IPS-18a (cell line): ENCODE measurements around the gene CLASP1.
"Not testable (repeated sequence)": the region's sequence is repeated elsewhere in the genome, so short reads cannot be mapped to it uniquely, and the experiment has no call there.

Experiments
- H3K27ac ChIP-seq: one replicate; pipeline ENCODE4 v1.5.1; 2013; ENCODE audit warnings: low read length
- H3K27me3 ChIP-seq: one replicate; pipeline ENCODE4 v1.6.1; 2013; ENCODE audit warnings: mild to moderate bottlenecking, low read length; ENCODE audit not compliant: control insufficient read depth, insufficient read depth
- H3K36me3 ChIP-seq: one replicate; pipeline ENCODE4 v1.6.1; 2013; ENCODE audit warnings: low read depth, low read length; ENCODE audit not compliant: control insufficient read depth
- H3K4me1 ChIP-seq: one replicate; pipeline ENCODE4 v1.6.1; 2013; ENCODE audit warnings: low read depth, low read length; ENCODE audit not compliant: control insufficient read depth
- H3K4me3 ChIP-seq: one replicate; pipeline ENCODE4 v1.5.1; 2013; ENCODE audit warnings: low read length
- H3K9ac ChIP-seq: one replicate; pipeline ENCODE4 v1.6.1; 2013; ENCODE audit warnings: mild to moderate bottlenecking, low read length, moderate library complexity
- H3K9me3 ChIP-seq: one replicate; pipeline ENCODE4 v1.6.1; 2013; ENCODE audit warnings: low read depth, low read length; ENCODE audit not compliant: control insufficient read depth

CLASP1 gene

DNA sequence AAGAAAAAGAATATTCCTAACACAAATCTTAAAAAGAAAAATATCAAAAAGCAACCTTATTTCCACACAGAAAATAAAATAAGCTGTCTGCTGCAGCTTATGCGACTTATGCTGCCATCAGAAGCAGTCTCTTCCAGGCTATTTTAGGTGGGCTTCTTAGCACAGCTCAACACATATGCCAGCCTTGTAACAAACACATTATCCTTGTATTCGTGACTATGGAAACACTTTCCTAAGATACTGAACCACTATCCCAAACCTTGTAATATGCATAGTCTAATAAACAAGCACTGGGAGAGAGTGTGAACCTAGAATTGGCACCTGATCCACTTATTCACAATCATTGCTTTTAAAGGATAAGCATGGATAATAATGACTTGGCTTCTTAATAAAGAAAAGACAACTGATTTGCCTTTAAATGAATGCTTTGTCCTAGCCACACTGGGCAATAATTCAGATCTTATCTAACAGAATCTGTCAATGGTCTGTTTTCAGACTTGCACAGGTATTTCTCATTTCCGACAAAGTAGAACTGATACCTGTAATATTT, 158.6 kb downstream of the CLASP1 start:
- no peaks in the 10 kb centered on the region for H3K36me3 ChIP-seq
- H3K4me3 ChIP-seq: no peak overlapping the region
- H3K9ac ChIP-seq: no peak overlapping the region
- no peaks in the 10 kb centered on the region for H3K9me3 ChIP-seq
- H3K27ac ChIP-seq: peak overlapping the region; percentile 17
- H3K4me1 ChIP-seq: peaks cover 25% of the 10 kb centered on the region
- H3K27me3 ChIP-seq: no peaks in the 10 kb centered on the region

DNA sequence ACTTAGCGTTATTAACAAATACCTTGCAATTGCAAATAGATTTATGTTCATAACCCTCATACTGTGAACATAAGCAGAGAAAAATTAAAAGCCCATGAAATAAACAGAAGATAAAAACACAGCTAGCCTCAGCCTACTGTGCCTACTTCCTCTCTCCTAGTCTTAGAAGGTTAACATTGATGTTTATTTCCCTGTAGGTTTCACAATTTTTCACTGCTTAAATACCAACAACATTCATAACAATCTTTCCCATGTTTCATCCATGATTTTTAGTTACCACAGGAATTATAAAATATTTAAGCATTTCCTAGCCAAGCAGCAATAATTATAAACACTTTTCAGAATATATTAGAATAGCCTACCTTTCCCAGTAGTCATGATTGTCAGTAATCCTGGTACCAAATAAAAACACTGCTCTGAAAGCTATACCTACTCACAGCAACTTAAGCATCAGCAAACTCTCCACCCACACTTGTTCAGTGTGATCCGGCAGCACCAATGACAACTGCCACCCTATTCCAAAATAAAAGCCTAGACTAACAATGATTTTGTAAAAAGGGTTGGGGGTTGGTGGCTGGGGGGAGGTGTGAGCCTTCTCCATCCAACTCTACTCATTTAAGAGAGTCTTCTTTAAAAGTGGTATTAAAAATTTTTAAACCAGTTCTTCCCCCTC, 159.2 kb downstream of the CLASP1 start:
- Histone ChIP-seq H3K4me3 (no peak overlapping the region), H3K36me3 (no peaks in the 10 kb centered on the region), H3K27ac (peak overlapping the region; percentile 17)

DNA sequence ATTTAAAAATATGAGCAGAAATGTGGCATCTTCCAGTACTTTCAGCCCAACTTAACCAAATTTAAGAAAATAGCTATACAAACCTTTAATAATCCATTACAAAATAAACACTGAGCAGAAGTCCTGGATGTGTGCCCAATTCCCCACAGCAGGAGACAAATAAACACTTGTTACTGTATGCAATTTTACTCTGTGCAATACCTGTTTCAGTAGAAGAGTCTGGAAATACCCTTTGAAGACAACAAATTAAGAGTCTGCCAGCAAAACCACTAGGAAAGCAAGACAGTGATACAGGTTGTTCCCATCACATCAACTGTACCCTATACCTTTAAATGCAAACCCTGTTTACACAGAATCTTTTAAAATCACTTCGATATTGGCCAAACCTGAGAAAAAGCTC, 160.0 kb downstream of the CLASP1 start:
- H3K9ac ChIP-seq: no peak overlapping the region

More for the DNA sequence above, 159.2 kb downstream of the CLASP1 start:
- no peak overlapping the region for H3K9ac ChIP-seq
- no peaks in the 10 kb centered on the region for H3K9me3 ChIP-seq
- H3K4me1 ChIP-seq: peaks cover 25% of the 10 kb centered on the region
- H3K27me3 ChIP-seq: no peaks in the 10 kb centered on the region

DNA sequence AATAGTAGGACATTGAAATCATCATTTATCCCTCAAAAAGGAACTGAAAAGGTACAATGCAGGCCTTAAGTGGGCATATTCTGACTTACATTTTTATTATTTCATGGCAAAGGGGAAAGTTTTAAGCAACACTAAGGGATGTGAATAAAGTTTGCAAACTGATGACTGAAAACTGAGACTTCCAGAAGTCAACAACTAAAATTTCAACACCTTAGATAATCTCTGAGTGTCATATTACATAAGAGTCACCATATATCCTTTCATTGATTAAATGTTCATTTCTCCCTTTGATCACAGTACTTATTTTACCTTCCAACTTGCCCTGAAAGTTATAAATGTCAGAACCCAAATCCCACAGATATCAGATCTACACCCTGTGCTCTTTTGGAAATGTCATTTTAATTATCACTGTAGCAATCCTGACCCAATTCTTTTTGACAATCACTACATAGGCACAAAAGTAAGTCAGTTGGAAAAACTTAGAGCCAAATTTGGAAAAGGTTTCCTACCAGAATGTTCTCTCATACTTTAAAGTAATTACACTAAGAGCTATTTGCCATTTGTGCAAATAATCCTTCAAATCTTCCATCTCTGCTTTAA, 163.0 kb downstream of the CLASP1 start:
- Histone ChIP-seq H3K4me1 (peaks cover 26% of the 10 kb centered on the region), H3K36me3 (no peaks in the 10 kb centered on the region), H3K9ac (no peak overlapping the region), H3K27ac (no peak overlapping the region), H3K4me3 (no peak overlapping the region), H3K9me3 (no peaks in the 10 kb centered on the region), H3K27me3 (no peaks in the 10 kb centered on the region)

More for the DNA sequence above, 160.0 kb downstream of the CLASP1 start:
- Histone ChIP-seq H3K27me3 (no peaks in the 10 kb centered on the region), H3K9me3 (no peaks in the 10 kb centered on the region), H3K4me3 (no peak overlapping the region), H3K27ac (no peak overlapping the region), H3K4me1 (peaks cover 25% of the 10 kb centered on the region), H3K36me3 (no peaks in the 10 kb centered on the region)

DNA sequence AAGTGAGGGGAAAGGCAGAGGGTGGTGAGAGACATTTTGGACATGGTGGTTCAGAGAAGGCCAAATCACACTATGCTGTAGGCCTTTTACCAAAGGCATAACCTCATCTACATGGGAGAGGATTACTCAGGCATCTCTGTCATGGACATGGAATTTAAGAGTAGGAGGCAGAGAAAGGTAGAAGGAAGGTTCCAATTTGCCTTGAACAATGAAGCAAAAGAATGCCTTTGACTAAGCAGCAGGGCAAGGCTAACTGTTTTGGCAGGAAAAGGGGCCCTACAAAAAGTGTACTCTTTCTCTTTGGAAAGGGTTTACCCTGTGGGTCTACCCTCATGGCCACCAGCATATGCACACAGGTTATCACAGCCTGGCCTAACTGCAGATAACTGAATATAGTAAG, 164.2 kb downstream of the CLASP1 start:
- no peaks in the 10 kb centered on the region for H3K36me3 ChIP-seq
- no peak overlapping the region for H3K9ac ChIP-seq
- H3K9me3 ChIP-seq: no peaks in the 10 kb centered on the region
- H3K27me3 ChIP-seq: no peaks in the 10 kb centered on the region
- H3K27ac ChIP-seq: no peak overlapping the region
- peaks cover 23% of the 10 kb centered on the region for H3K4me1 ChIP-seq
- no peak overlapping the region for H3K4me3 ChIP-seq

DNA sequence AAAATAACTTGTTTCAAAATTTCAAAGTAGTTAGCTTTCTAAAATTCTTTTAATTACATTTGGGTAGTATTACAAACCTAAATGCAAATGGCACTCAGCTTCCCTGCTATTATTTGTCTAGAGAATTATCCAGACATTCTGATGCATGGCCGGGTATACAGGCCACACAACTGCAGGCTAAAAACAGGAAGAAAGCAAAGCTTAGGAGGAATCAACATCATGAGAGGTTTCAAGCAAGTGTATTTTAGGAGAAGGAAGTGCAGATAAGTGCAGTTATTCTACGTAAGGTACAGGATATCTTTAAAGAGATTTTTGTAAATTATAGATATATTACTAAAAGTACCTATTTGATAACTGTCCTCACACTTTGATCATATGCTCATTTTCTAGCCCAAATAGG, 165.4 kb downstream of the CLASP1 start:
- no peak overlapping the region for H3K4me3 ChIP-seq
- no peaks in the 10 kb centered on the region for H3K9me3 ChIP-seq
- H3K27me3 ChIP-seq: no peaks in the 10 kb centered on the region
- no peak overlapping the region for H3K9ac ChIP-seq
- peaks cover 16% of the 10 kb centered on the region for H3K4me1 ChIP-seq
- H3K36me3 ChIP-seq: no peaks in the 10 kb centered on the region
- H3K27ac ChIP-seq: no peak overlapping the region

DNA sequence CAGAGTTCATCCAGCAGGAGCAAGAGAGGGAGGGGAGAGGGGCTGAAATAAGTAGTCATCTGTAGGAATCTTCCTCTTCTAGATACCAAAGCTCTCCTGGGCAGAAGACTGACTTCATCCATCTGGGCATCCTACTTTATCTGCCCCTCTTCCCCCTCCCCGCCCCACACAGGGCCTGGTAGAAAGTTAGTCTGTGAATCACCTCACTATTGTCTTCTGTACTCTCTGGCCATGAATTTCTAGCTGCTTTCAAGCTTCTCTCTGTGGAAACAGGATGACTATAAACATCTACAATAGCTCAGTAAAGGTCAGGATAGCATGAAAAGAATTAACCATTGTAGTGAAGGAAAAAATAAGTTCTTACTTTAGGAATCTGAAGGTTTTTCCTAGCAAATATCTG, 166.2 kb downstream of the CLASP1 start:
- H3K36me3 ChIP-seq: no peaks in the 10 kb centered on the region
- H3K4me3 ChIP-seq: no peak overlapping the region
- no peaks in the 10 kb centered on the region for H3K27me3 ChIP-seq
- H3K27ac ChIP-seq: no peak overlapping the region
- H3K9ac ChIP-seq: no peak overlapping the region
- H3K9me3 ChIP-seq: no peaks in the 10 kb centered on the region
- peaks cover 12% of the 10 kb centered on the region for H3K4me1 ChIP-seq

DNA sequence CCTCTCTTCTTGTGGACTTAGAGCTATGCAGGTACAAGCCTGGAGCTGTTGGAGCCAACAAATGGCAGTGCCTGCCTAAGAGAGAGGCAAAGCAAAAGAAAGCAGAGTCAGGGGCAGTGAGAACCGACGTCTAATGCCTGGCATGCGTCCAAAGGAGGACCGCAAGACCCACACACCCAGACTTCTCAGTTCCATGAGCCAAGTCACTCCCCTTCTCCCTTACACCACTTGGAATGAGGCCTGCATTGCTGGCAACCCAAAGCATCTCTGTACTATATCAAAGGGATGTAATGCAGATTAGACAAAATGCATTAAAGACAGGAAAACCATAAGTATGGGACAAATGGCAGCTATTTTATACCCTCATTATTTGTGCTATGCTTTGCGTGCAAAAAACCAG, 168.4 kb downstream of the CLASP1 start:
- H3K9ac ChIP-seq: no peak overlapping the region
- no peaks in the 10 kb centered on the region for H3K9me3 ChIP-seq
- H3K27ac ChIP-seq: no peak overlapping the region
- H3K4me3 ChIP-seq: no peak overlapping the region
- H3K4me1 ChIP-seq: peaks cover 13% of the 10 kb centered on the region
- no peaks in the 10 kb centered on the region for H3K27me3 ChIP-seq
- no peaks in the 10 kb centered on the region for H3K36me3 ChIP-seq

DNA sequence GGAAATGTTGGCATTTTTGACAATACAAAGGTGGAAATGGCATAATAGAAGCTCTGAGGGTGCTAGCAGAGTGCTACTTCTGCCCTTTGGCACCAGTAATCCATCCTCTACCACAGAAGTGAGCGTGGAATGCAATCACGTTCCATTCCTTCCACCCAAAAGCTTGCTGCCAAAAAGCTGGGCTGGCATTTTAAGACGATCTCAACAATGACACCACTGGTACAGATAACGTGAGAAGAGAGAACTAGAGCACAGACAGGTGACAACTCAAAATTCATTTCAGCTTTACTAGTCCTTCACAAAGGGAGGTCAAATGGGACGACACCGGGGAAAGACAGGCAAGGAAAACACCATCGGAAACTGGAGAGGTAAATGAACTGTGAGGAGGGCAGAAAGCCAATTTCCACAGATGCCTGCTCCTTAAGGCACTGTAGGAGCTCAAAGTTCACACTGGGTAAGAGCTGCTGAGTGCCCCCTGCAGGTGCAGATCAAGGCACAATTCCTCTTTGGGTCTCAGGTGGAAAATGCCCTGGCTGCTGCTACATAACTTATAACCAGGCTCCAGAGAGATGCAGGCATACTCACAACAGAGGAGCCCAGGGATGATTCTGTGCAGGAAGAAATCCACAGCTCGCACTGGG, 169.3 kb downstream of the CLASP1 start:
- Histone ChIP-seq H3K27me3 (no peaks in the 10 kb centered on the region), H3K4me3 (no peak overlapping the region), H3K36me3 (no peaks in the 10 kb centered on the region), H3K4me1 (peaks cover 13% of the 10 kb centered on the region), H3K9ac (no peak overlapping the region), H3K27ac (no peak overlapping the region), H3K9me3 (no peaks in the 10 kb centered on the region)

DNA sequence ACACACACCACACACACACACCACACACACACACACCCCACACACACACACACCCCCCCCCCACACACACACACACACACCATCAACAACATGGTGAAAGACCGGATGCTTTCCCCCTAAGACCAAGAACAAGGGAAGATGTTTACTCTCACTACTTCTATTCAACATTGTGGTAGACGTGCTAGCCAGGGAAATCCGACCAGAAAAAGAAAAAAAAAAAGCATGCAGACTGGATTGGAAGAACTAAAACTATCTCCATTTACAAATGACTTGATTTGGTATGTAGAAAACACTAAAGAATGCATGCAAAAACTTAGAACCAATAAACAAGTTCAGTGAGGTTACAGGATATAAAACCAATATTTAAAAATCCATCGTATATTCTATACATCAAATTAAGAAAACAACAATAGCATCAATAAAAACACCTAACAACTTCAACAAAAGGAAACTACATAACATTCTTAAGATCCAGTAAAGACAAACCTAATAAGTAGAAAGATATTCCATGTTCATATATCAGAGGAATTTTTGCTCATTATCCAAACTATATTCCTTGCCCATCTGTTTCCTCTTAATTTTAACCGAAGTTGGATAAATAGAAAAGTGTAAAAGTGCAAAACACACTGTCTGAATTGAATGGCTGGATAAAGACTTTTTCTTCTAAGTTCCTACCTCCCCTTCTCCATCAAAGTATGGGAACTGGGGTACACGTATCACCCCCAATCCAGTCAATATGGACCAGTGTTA, 170.1 kb downstream of the CLASP1 start:
- Histone ChIP-seq H3K4me3 (no peak overlapping the region), H3K9ac (no peak overlapping the region), H3K4me1 (peaks cover 13% of the 10 kb centered on the region), H3K27me3 (no peaks in the 10 kb centered on the region), H3K36me3 (no peaks in the 10 kb centered on the region), H3K27ac (no peak overlapping the region), H3K9me3 (no peaks in the 10 kb centered on the region)

DNA sequence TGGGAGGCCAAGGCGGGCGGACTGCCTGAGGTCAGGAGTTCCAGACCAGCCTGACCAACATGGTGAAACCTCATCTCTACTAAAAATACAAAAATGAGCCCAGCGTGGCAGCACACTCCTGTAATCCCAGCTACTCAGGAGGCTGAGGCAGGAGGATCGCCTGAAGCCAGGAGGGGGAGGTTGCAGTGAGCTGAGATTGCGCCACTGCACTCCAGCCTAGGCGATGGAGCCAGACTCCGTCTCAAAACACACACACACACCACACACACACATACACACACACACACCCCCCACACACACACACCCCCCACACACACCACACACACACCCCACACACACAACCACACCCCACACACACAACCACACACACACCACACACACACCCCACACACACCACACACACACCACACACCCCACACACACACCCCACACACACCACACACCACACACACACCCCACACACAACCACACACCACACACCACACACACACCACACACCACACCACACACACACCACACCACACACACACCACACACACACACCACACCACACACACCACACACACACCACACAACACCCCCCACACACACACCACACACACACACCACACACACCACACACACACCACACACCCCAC, 170.8 kb downstream of the CLASP1 start:
- not testable (repeated sequence) for H3K4me3 ChIP-seq, H3K9ac ChIP-seq, H3K27ac ChIP-seq, H3K36me3 ChIP-seq, H3K27me3 ChIP-seq, H3K9me3 ChIP-seq
- H3K4me1 ChIP-seq: peaks cover 13% of the 10 kb centered on the region
